NCI-H748 (cell line): ENCODE measurements around the gene UNC5B.
"Not testable (repeated sequence)": the region's sequence is repeated elsewhere in the genome, so short reads cannot be mapped to it uniquely, and the experiment has no call there.

ENCODE experiments used
- DNase-seq: peaks from one replicate; lab custom pipeline; 2025; ENCODE audit not compliant: unreplicated experiment; lab: John Stamatoyannopoulos, UW

Gene UNC5B

GRCh38 chr10:71294091-71294561 lies 81.8 kb downstream of the UNC5B start:
- DNase-seq, result no peak

- DNase-seq, result no peak
Observed at GRCh38 chr10:71294856-71295255, 82.5 kb downstream of the UNC5B start.

GRCh38 chr10:71295641-71296040 lies 83.3 kb downstream of the UNC5B start:
- no peak for DNase-seq

- DNase-seq, result no peak
Observed at GRCh38 chr10:71296086-71296485, 83.7 kb downstream of the UNC5B start.

GRCh38 chr10:71296811-71297210 lies 84.4 kb downstream of the UNC5B start:
- DNase-seq, result not testable (repeated sequence)

GRCh38 chr10:71297343-71297742 lies 85.0 kb downstream of the UNC5B start:
- DNase-seq, result peak; percentile 3

GRCh38 chr10:71299071-71299785 lies 86.9 kb downstream of the UNC5B start:
- DNase-seq, result no peak

GRCh38 chr10:71300555-71301370 lies 88.4 kb downstream of the UNC5B start:
- DNase-seq, result no peak

GRCh38 chr10:71301371-71301916 lies 89.1 kb downstream of the UNC5B start:
- no peak for DNase-seq

- no peak for DNase-seq
Observed at GRCh38 chr10:71302451-71302850, 90.1 kb downstream of the UNC5B start.

GRCh38 chr10:71302874-71303568 lies 90.7 kb downstream of the UNC5B start:
- DNase-seq, result peak; percentile 72

- DNase-seq, result no peak
Observed at GRCh38 chr10:71303569-71303907, 91.2 kb downstream of the UNC5B start.

GRCh38 chr10:71304914-71305313 lies 92.5 kb downstream of the UNC5B start:
- DNase-seq, result no peak

- no peak for DNase-seq
Observed at GRCh38 chr10:71306979-71307378, 94.6 kb downstream of the UNC5B start.

GRCh38 chr10:71307469-71308085 lies 95.2 kb downstream of the UNC5B start:
- no peak for DNase-seq

GRCh38 chr10:71308244-71308643 lies 95.9 kb downstream of the UNC5B start:
- DNase-seq, result no peak

- DNase-seq, result no peak
Observed at GRCh38 chr10:71308985-71309384, 96.6 kb downstream of the UNC5B start.

GRCh38 chr10:71309919-71310318 lies 97.5 kb downstream of the UNC5B start:
- no peak for DNase-seq

- no peak for DNase-seq
Observed at GRCh38 chr10:71312220-71312619, 99.8 kb downstream of the UNC5B start.

GRCh38 chr10:71312811-71313789 lies 100.7 kb downstream of the UNC5B start:
- DNase-seq, result no peak
